NOMO-1 treated with dmso at 0.1 percent for 144 hours (cell line): ENCODE results near the gene PTPRE.

Experiments used
- DNase-seq: peaks from one replicate; lab custom pipeline; 2025; ENCODE audit not compliant: unreplicated experiment; lab: John Stamatoyannopoulos, UW

PTPRE gene

DNA sequence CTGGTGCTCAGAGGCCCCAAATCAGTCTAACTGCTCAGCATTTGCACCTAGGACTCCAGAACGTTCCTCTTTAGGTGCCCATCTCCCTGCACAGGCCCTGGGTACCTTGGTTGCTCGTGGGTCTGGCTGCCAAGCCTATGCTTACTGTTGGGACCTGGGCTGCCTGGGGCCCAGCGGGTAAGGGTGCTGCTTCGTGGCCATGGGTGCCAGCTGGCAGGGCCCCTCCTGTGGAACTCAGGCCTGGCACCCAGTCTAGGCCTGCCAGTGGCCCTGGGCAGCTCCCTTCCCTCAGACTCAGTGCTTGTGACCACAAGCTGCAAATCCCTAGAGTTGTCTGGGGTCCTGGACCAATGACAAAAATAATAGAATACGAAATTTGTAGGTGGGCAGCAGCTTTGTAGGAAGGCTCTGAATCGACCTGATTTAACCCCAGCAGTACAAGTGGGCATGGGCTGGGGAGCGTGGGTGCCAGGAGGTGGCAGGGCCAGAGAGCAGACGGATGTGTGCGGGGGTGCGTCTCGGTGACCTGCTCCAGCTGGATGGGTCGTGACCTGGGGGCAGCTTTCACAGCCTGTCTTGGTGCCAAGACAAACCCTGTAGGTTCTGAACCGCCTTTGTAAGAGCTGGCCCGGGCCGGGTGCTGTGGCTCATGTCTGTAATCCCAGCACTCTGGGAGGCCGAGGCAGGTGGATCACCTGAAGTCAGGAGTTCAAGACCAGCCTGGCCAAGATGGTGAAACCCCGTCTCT is 149.6 kb downstream of the PTPRE start:
- DNase-seq = no peak

DNA sequence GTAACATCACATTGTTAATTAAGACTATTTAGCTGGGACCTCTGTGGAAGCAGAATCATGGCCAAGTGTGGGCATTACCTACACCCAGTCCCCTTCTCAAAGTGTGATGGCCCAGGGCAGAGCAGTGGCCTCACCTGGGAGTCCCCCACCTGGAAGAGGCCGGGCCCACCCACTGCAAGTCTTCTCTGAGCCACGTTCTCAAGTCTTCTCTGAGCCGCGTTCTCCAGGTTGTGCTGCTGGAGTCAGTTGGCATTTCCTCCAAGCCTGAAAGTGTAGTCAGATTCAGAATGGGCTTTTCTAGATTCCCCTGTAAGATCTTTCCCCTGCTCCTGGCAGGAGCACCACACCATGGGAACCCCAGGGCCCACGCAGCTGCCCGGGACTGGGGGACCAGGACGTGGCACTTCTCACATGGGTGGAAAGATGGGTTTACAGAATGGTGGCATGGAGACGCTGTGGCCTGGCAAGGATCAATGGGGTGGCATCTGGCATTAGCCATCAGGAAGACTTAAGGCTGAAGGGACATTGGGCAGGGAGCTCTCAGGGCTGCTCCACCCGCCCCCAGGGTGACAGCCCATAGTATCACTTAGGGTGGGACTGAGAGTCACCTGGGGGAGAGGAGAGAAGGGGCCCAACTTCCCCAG is 151.3 kb downstream of the PTPRE start:
- no peak for DNase-seq

DNA sequence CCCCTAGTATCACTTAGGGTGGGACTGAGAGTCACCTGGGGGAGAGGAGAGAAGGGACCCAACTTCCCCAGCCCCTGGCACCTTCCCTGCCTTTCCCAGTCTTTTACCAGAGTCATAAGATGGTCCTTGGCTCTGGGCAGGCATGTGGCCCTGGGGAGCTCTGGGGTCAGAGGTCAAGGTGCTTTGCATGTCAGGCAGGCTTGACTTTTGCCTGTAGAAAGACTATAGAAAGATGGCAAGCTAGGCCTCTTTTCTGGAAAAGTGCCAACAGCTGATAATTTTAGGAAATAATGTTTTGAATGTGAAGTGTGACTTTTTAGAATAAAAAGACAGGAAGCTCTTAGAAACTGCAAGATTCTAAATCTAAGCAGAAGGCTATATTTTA is 151.8 kb downstream of the PTPRE start:
- DNase-seq = no peak

DNA sequence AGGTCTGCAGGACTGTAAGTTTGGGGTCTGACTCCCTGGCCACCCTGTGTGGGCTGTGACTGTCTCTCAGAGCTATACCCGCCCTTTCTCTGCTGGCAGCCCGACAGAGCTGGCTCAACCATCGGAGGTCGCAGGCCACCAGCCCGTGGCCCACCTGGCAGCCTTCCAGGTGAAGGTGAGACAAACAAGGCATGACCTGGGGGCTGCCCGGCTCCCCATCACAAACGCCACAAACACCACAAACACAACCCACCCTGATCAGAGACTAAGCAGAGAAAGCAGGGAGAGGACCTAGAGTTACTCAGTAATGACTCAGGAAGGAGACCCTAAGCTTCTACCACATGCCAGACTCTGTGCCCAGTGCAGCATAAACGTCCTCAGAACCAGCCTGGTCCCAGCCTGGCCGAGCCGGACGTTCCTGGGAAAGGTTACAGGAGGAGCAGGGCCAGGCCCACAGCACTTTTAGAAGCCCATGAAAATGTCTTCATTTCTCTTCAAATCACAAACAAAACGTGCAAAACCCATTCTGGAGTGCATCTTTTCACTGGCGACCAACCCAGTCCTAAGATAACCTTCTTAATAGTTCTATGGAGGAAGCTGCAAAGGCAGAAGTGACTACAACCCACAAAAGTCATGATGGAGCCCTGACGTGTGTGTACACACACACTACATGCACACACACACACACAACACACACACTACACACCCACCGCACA is 152.5 kb downstream of the PTPRE start:
- no peak for DNase-seq

DNA sequence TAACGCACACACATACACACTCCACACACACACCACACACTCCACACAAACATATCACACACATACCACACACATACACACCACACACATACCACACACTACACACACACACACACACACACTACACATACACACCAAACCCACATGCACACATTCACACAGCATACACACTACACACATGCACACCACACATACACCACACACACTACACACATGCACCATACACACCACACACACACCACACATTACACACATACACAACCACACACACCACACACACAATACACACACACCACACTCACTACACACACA is 153.0 kb downstream of the PTPRE start:
- no peak for DNase-seq

DNA sequence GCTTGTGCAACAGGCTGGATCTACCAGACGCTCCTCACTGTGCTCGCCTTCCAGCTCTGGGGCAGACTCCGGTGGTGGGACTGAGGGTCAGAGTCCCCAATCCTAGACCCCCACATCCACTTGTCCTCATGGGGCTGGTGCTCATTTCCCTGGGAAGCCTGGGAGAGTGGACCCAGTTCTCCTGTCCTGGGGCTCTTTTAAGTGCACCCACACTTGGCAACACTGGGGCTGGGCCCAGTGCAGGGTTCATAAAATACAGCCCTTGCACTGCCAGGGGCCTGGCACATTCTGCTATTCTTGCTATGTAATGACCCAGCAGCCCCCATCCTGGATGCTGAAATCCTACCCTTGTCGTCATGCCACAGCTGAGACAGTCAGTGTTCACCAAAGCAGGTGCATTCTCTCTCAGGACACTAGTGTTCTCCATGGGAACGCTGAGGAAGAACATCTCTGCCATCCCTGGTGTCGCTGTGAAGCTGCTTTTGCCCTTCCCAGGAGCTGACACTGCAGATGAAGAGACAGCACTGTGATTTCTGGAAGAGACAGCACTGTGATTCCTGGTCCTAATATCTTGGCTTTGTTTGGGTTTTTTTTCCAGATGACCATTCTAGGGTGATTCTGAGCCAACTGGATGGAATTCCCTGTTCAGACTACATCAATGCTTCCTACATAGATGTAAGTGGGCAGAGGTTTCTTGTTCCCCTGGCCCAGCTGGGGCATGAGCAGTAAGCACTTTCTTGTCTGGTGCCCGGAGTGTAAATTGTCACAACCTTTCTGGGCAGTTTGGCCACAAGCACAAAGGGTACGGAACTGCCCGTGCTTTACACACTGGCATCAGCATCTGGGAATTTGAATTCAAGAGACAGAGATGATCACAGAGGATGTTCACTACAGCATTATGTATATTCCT is 153.7 kb downstream of the PTPRE start:
- DNase-seq = no peak

DNA sequence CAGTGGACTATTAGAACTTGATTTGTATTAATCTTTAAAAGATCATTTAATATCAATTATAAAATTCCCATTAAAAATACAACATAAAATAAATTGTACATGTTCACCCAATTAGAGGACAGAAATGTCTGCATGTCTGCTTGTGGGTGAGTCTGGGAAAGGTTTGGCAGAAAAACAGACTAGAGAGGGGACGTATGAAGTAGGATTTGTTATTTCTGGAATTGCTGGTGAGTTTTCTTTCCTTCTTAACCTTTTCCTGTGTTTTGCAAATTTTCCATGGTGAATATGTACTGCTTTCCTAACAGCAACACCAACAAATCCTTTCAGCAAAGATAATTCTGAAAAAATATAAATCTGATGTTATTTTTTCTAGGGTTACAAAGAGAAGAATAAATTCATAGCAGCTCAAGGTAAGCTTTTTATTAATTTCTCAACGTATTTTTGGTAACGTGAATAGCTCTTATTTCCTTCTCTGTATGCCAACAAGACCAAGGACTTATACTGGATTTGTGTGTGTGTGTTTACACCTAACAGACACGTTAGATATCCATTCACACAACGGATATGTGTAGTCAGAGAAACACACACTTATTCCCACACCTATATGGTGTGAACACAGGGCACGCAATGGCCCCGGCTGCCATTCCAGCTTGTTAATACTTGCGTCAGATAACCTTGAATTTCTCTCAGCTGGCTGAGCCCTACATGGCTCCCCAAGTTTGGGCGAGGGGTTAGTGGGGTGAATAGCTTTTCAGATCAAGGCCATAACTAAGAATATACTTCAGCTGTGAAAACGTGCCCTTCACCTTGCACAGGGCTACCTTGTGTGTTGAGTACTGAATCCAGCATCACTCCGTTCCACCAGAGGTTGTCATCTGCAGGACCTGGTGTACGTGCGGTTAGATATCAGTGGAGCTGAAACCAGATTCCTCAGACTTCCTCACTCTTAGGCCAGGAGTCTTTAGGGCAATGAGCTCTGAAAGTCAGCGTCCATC is 154.7 kb downstream of the PTPRE start:
- no peak for DNase-seq

DNA sequence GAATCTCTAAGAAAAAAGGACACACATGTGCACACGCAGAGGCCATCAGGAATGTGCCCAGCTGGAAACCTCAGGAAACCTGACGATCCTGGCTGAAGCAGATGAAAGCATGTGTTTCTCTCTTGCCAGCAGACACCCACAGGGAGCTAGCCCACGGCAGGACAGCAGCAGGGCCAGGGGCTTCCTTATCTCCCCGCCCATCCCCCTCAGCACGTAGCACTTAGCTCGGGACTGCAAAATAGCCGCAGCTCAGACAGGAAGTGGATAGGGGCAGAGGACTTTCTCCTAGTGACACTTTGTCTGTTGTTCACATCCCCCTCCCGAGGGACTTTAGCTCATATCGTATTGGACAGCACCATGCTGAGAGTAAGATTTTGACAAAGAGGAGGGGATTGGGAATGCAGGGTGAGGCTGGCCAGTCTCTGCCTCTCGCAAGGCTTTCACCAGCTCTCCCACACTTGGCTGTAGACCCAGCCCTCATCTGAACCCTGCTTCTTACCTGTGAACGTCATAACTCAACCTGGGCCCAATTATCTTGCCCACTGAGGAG is 155.5 kb downstream of the PTPRE start:
- no peak for DNase-seq

DNA sequence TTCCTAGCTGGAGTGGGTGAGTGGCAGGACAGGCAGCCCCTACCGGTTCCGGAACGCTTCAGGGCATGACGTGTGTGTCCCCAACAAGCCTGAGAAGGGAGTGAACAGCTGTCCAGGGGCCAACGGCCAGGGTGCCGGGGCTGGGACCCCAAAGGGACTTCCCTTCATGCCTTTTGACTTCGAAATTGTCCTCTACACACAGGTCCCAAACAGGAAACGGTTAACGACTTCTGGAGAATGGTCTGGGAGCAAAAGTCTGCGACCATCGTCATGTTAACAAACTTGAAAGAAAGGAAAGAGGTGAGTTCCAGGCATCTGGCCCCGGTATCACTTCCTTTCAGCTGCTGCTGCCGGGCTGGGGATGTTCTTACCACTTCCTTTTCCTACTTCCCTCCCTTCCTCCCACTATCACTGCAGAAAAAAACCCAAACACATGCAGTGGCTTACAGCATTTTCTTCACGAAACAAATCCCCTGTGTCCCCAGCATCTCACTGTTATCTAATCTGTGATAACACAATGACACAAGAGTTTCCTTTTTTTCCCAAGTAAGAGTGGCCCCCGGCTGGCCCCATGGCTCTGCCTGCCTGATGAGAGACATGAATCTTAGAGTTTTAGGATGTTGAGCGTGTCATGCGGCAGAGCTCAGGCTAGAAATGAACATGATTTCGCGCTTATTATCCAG is 156.1 kb downstream of the PTPRE start:
- DNase-seq = peak; percentile 39

DNA sequence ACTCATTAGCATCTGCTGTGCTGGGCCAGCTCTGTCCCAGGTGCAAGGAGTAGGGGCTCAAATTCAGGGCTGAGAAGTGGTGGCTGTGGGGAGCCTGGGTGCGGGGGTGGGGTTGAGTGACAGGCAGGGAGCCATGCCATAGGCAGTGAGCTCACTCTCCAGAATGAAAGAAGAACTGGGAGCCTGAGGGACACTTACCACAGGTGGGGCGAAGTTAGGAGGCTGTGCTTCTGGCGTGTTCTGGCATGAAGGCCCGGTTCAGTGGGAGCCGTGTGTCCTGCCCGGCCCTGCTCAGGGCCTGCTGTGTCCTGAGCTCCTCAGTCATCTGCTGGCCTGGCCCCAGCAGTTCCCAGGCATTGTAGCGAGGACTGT is 156.8 kb downstream of the PTPRE start:
- no peak for DNase-seq

DNA sequence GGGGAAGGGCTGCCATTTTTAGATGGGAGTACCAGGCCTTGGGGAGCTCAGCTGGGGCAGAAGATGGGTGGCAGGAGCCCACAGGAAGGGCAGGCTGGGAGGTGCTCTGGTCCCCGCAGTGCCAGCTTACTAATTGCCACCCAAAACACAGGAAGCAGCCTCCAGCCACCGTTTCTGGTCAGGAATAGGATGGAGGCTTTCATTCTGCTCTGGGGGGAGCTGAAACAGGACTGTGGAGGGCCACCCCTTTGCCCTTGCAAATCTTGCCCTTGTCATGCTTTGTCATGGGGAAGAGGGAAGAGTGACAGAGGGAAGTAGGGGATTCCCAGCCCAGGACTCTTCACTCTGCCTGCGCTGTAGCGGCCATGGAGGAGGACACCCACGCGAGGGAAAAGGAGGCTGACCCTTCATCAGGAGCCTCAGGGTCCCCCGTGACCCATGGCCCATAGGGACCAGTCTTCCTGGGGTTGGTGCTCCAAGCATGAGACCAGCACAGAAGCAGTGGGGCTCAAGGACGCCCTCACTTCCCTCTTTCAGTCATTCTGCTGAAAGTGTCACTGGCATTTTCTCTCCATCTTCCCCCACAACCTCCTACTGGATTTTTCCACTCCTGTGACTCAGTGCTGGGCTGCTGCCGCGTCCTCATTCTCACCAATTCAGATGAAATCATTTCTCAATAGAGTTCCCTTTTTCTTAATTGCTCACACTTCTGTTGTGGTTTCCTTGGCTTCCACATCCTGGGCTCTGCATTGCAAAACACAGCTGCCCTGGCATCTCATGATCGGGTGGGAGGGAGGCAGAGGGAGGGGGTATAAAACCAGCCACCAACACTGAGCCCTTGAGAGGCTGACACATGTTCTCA is 157.4 kb downstream of the PTPRE start:
- peak; percentile 97 for DNase-seq

DNA sequence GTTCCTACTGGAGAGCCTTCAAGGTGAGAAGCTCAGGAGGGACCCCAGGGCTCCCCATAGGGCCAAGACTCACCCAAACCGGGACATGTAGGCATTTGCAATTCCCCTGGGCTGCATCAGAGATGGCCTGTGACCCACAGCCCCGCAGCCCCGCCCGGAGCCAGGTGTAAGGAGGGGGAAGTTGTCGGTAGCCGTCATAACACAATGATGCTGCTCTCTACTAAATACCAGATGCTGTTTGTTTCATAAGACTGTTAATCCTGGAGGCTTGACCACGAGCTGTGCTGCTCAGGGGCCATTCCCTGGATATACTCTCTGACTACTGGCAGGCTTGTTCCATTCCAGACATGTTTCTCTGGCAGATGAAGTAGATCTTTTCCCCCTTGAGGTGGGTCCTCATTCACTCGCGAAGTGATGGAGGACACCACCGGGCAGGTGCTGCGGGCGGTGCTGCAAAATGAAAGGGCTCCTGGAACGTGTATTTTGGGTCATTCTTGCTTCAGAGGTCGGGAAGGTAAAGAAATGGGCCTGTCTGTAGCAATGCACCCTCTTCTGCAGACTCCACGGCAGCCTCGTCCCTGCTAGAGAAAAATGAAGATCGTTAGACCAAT is 158.2 kb downstream of the PTPRE start:
- DNase-seq = peak; percentile 87

DNA sequence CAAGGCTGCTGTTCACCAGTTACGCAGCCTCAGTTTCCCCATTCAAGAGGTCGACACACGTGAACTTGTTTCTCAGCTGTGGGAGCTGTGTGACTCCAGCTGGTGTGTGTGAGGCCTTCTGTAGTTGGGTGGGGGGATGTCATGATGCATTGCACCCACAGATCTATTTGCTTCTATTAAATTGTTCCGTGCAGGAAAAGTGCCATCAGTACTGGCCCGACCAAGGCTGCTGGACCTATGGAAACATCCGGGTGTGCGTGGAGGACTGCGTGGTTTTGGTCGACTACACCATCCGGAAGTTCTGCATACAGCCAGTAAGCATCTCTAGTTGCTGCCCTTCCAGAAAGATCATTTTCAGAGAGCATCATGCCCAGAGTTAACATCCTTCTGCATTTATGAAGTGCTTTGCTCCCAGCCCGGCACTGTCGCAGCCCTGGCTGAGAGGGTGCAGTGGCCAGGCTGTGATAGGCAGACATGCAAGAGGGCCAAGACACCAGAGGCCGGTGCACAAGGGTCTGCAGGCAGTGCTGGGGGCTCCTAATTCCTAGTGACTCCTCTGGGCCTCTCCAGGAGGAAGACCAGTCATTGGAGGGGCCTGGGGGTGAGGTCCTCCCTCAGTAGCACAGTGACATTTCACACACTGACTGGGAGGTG is 159.1 kb downstream of the PTPRE start:
- DNase-seq = no peak

DNA sequence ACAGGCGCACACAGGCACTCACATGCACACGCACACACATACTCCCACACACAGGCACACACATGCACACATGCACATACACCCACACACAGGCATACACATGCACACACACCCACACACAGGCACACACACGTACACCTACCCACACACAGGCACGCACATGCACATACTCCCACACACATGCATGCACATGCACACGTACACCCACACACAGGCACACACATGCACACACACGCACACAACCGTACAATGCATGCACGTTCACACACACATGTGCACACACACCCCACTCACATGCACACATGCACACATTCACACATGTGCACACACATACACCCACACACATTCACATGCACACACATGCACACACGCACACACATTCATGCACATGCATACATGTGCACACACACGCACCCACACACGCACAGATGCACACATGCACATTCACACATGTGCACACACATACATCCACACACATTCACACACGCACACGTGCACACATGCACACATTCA is 160.0 kb downstream of the PTPRE start:
- no peak for DNase-seq

DNA sequence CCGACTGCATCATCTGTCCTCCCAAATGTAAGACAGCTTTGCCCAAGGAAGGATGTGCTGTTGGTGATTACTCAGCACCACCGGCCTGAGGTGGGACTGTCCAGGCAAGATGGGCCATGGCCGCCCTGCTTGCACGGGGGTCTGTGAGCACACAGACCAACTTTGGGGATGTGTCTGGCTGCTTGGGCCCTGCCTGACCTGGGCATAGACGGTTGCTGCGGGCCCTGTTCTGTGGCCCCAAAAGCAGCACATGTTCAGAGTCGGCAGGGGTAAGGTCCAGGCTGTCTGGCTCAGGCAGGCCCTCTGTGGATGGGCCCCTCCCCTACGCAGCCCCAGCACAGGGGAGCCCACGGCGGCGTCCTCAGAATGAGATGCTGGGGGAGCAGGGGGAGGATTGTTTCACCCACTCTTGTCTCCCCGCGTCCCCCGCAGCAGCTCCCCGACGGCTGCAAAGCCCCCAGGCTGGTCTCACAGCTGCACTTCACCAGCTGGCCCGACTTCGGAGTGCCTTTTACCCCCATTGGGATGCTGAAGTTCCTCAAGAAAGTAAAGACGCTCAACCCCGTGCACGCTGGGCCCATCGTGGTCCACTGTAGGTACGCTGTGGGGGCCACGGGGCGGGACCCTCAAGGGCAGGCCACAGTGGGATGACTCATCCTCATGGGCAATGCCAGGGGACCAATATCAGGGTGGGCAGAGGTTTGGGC is 160.9 kb downstream of the PTPRE start:
- no peak for DNase-seq

DNA sequence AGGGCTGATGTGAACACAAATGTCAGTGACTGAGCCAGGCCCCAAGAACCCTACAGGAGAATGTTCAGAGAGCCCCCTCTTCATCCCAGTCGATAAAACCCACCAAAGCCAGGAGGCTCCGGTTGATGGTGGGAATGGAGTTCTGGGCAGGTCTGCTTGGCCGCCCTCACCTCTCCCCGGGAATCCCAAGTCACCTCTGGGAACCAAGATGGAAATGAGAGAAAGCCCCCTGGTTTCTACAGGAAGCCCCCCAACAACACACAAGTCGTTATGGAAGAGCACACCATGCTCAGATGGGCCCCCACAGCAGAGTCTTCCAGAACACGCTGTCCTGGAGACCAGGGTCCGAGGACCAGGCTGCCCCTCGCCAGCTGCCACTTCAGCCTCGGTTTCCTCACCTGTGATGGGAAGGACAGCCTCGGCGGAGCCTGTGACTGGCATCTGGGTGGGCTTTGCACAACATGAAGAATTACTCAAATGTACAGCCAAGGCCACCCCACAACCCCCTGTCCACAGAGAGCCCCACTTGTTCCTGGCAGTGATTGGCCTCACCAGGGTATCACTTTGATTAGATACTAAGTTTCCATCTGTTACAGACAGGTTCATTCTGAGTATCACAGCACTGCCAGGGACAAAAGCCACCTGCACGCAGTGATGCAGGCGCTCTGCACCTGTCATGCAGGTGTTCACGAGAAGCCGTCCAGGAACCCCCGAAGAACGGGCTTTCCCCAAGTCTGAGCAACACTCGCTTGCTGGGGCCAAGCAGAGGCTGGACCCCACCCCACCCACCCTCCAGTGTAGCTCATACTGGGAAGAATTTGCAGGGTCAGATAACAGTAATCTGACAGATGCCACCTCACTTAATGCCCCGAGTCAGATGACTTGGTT is 161.7 kb downstream of the PTPRE start:
- DNase-seq = no peak
